HepG2 (cell line): Measurements from ENCODE around the gene FAM3D. TPM values are rescaled to one million over a fixed set of nuclear protein-coding genes. Genes with fewer than 3 reads are reported as not detected.

Experiments
- ATAC-seq: fragments of 200-7000 bp; cut with Tn5 transposase; 3 replicates; pipeline ENCODE4 v1.9.1; 2020; ENCODE audit warnings: mild to moderate bottlenecking, moderate library complexity
- BruUV-seq: library from RNA; stranded (reverse); fragments of 400-500 nt; replicated peaks from 2 replicates; lab custom pipeline; 2021; lab: Mats Ljungman, UMichigan
- CTCF ChIA-PET: fragments of 300-600 bp; formaldehyde crosslinking; extraction: SDS; loops from one replicate; lab custom pipeline; 2021; ENCODE audit warnings: low total read pairs, inconsistent platforms, low intra/inter-chr PET ratio; lab: Yijun Ruan, JAX
- POLR2A ChIA-PET: fragments of 350-600 bp; sonication (Branson Sonifier 250); formaldehyde crosslinking; loops from one replicate; lab custom pipeline; 2020; ENCODE audit warnings: antibody characterized with exemption, inconsistent platforms; lab: Yijun Ruan, JAX
- DNase-seq: peaks from one replicate; pipeline ENCODE4 v3.0.0-alpha.2; 2015; ENCODE audit warnings: low spot score
- FAIRE-seq: peaks from 3 replicates; lab custom pipeline; 2011; peaks lifted over from hg19 to GRCh38; lab: Jason Lieb, UNC
- H2AFZ ChIP-seq: one replicate; pipeline ENCODE4 v1.6.1; 2011; ENCODE audit warnings: low read length, inconsistent platforms
- H3K27ac ChIP-seq: fragments of 300-600 bp; 3 replicates; pipeline ENCODE4 v1.8.0; 2011; ENCODE audit warnings: mixed run types, mild to moderate bottlenecking, mixed read lengths, low read length, inconsistent platforms; ENCODE audit not compliant: insufficient read depth; ENCODE audit errors: extremely low read length
- H3K27me3 ChIP-seq, 2 experiments: fragments of 200-600 bp in 1 of 2; 2 replicates in 1 of 2; 3 replicates in 1 of 2; pipeline versions ENCODE4 v1.6.0 to v1.8.0; 2011; ENCODE audit warnings: low read length in 2 of 2, mild to moderate bottlenecking in 2 of 2, moderate library complexity in 2 of 2, inconsistent platforms in 1 of 2; ENCODE audit not compliant: insufficient read depth in 2 of 2, control insufficient read depth in 1 of 2
- H3K36me3 ChIP-seq, 2 experiments: fragments of 200-600 bp in 1 of 2; replicated peaks in 1 of 2; 2 replicates in 1 of 2; 3 replicates in 1 of 2; pipeline versions ENCODE4 v1.5.1 to v1.8.0; 2011; ENCODE audit warnings: low read length in 2 of 2, inconsistent platforms in 1 of 2; ENCODE audit not compliant: insufficient read depth in 2 of 2, control insufficient read depth in 1 of 2
- H3K4me1 ChIP-seq: 2 replicates; pipeline ENCODE4 v1.5.1; 2012; ENCODE audit warnings: low read length, inconsistent platforms; ENCODE audit not compliant: insufficient read depth
- H3K4me2 ChIP-seq: 2 replicates; pipeline ENCODE4 v1.6.0; 2011; ENCODE audit warnings: low read depth, low read length, inconsistent platforms
- H3K4me3 ChIP-seq, 3 experiments: fragments of 200-600 bp in 1 of 3; sonication (generic), shearing (Covaris generic) in 1 of 3; replicated peaks in 1 of 3; 2 replicates each; pipeline ENCODE4 v1.5.1; 2011 to 2016; ENCODE audit warnings: low read length in 3 of 3, inconsistent platforms in 2 of 3, low read depth in 2 of 3, mild to moderate bottlenecking in 2 of 3, control low read depth in 1 of 3, mixed read lengths in 1 of 3; ENCODE audit not compliant: insufficient read depth in 1 of 3
- H3K79me2 ChIP-seq: one replicate; pipeline ENCODE4 v1.6.1; 2011; ENCODE audit warnings: low read length, inconsistent platforms; ENCODE audit not compliant: insufficient read depth
- H3K9ac ChIP-seq: 2 replicates; pipeline ENCODE4 v1.6.0; 2011; ENCODE audit warnings: mild to moderate bottlenecking, low read depth, low read length, inconsistent platforms; ENCODE audit not compliant: insufficient read depth
- H3K9me3 ChIP-seq: 2 replicates; pipeline ENCODE4 v1.5.1; 2012; ENCODE audit warnings: mild to moderate bottlenecking, low read length
- H4K20me1 ChIP-seq: 2 replicates; pipeline ENCODE4 v1.6.0; 2011; ENCODE audit warnings: inconsistent platforms, mild to moderate bottlenecking, low read length, moderate library complexity; ENCODE audit not compliant: insufficient read depth
- PRMT3 ChIP-seq: sonication (generic); formaldehyde crosslinking; IDR thresholded peaks from 2 replicates; pipeline ENCODE4 v1.8.1; 2022; ENCODE audit warnings: low read depth, mild to moderate bottlenecking, moderate library complexity, missing genetic modification reagents, borderline replicate concordance
- ZBTB40 ChIP-seq, 2 experiments: fragments of 450-650 bp in 1 of 2; sonication (generic) in 1 of 2; formaldehyde crosslinking in 1 of 2; IDR thresholded peaks; 2 replicates each; pipeline versions ENCODE4 v1.6.1 to v1.8.0; 2016 to 2022; ENCODE audit warnings: antibody characterized with exemption in 1 of 2, mild to moderate bottlenecking in 1 of 2, missing genetic modification reagents in 1 of 2
- WGBS: methylation state at CpG from one replicate; pipeline ENCODE4 v1.1.6; 2017; ENCODE audit warnings: low lambda C conversion rate; 5-methylcytosine and 5-hydroxymethylcytosine counted together
- in situ Hi-C: cut with HindIII; loops from 2 replicates; pipeline ENCODE4 v1.10.0; 2017; ENCODE audit warnings: low pct_unique_long_range_greater_than_20kb; ENCODE audit not compliant: extremely low pct_ligation_motif_present
- intact Hi-C: fragments of 100-400 bp; cut with micrococcal nuclease; formaldehyde crosslinking; loops from one replicate; pipeline ENCODE4 v1.10.0; 2022; ENCODE audit not compliant: unreplicated experiment
- polyA plus RNA-seq, 8 experiments: library from polyadenylated mRNA; depleted of rRNA in 3 of 8; stranded (reverse) in 7 of 8; unstranded in 1 of 8; fragments of >200 nt; fragmentation: Illumina TruSeq in 4 of 8; extraction: Trizol in 4 of 8; gene quantifications; 2 replicates each; pipeline versions ENCODE4 v1.2.1 to v1.2.3, GENCODE V29; 2011 to 2016; ENCODE audit warnings: low read depth in 4 of 8, missing spikeins in 1 of 8, mixed read lengths in 1 of 8; ENCODE audit not compliant: insufficient read depth in 1 of 8
- total RNA-seq, 5 experiments: library from RNA; depleted of rRNA; stranded (reverse); fragments of >200 nt; fragmentation: Illumina TruSeq; extraction: Trizol; gene quantifications; 2 replicates each; pipeline ENCODE4 v1.2.3, GENCODE V29; 2016; ENCODE audit warnings: low read depth in 1 of 5

The FAM3D gene
- total and polyA plus RNA-seq, 2 of the 13 experiments (the other 11 are each of a cell fraction or from before 2014, with no cell fraction given) = not detected

- FAIRE-seq = no peak
- in situ Hi-C loops = no loop called here
- Histone ChIP-seq H3K4me2 (no peak overlapping the region), H3K27ac (no peak overlapping the region), H3K27me3 (peaks cover 0 to 33% of the 10 kb centered on the region in 2 experiments; a peak in 3 of 5 replicates), H3K4me3 (no peak overlapping the region), H3K9me3 (no peaks in the 10 kb centered on the region), H3K36me3 (no peaks in the 10 kb centered on the region), H3K4me1 (no peaks in the 10 kb centered on the region), H2AFZ (no peak overlapping the region), H3K79me2 (no peaks in the 10 kb centered on the region), H4K20me1 (no peaks in the 10 kb centered on the region), H3K9ac (no peak overlapping the region)
- BruUV-seq = no TSS peak
- TF ChIP-seq PRMT3 (CRISPR knock-in tag) = no peak
- no peak for TF ChIP-seq ZBTB40 (IDR thresholded peaks at IDR 0.05)
- peak; percentile 83; the same call in 1 of the 2 replicates for TF ChIP-seq ZBTB40 (CRISPR knock-in tag; IDR thresholded peaks at IDR 0.05)
- ChIA-PET POLR2A (no interaction called here), CTCF (no interaction called here)
- intact Hi-C loops = no loop called here
- 16% methylated on average over 6 of the region's 6 CpGs for WGBS
- DNase-seq = no peak
- ATAC-seq = no peak
Observed at GRCh38 chr3:58660998-58661397, 5.6 kb downstream of the FAM3D start.
